ENCODE data around the gene ELF4.

The ELF4 gene

GRCh38 chrX:130111220-130112154 is 1.2 kb upstream of the ELF4 start:
- no peak for DNase-seq

DNA sequence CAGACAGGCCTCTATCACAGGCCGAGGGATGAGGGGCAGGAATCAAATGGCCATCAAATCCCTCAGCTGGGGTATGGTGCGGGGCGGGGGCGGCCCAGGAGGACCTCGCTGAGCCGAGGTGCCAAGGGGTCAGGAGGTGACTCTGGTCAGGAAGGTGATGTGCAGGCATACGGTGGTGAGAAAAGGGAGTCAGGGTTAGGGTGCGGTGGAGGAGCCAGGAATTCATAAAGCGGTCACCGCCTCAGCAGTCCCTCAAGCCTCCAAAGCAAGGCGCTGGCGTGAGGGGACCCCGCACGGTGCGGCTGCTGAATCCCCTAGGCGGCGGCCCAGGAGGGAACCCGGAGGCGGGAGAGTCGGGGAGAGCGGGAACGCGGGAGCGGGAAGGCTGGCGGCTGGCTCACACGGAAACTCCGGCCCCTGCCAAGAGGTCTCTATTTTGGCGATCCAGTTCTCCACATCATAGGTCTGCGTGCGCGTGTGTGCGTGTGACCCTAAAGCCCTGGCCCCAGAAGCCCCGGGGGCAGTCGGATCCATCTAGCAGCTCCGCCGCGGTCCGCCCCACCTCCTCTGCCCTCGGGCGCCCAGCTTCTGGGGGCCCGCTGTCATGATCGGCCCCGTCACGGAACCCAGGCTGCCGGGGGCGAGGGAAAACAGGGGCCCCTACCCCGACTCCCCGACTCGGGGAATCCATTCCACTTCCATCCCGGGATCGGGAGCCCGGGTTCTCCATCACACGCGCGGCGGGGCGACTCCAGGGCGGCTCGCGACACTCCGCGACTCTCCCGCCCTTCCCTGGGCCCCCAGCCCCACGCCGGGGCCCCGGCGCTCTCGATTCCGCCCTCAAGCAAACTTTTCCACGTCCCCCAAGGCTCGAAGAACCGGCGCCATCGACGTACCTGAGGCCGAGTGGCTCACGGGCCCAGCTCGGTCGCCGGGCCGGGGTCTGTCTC is 593 bp downstream of the ELF4 start:
- DNase-seq: no peak

DNA sequence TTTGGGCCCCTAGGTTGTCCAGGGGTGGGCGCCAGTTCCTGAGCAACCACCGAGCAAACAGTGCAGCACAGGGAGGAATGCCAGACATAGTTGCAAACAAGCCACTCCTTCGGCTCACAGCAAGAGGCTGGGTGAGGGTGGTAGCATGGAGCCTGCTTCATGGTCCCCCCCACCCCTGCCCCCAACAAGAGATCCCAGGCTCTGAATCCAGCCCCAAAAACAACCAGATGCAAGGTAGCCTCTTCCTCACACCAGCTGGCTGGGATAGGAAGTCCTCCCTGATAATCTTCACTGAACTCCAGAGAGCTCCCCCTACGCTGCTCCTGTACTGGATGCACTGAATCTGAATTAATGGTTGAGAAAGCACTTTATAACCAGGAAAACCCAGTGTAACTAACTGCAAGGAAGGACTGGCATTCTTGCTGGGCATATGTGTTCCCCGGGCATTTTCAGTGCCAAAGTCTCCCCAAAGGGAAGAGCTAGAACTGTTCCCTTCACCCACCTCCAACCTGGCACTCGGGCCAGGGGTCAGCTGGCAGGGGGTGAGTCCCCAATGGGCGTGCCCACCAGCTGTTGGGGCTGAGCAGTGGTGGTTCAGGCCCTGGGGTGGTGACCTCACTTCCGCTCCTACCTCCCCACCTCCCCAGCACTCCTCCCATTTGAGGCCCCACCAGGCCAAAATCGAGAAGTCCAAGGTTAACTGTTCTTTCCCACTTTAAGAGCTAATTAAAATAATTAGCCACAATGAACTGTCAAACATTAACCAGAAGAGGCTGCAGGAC is 1.5 kb downstream of the ELF4 start:
- DNase-seq: no peak

GRCh38 chrX:130106071-130106470 is 4.2 kb downstream of the ELF4 start:
- DNase-seq: no peak

DNA sequence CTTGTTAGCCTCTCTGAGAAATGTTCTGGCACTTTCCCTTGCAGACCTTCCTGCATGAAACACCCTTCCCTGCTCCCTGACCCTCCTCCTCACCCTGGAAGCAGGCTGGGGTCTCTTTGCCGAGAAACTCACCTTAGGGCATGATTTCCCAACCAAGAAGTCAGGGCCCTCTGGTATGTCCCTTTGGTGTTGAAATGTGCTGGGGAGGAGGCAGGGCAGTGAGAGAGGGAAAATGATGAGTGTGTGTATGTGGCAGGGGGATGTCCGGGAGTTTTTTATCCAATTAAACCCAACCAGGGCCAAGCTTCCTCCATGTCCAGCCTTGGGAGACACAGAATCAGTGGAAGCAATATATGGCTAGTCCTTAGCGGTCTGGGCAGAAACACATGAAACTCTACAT is 5.1 kb downstream of the ELF4 start:
- no peak for DNase-seq

DNA sequence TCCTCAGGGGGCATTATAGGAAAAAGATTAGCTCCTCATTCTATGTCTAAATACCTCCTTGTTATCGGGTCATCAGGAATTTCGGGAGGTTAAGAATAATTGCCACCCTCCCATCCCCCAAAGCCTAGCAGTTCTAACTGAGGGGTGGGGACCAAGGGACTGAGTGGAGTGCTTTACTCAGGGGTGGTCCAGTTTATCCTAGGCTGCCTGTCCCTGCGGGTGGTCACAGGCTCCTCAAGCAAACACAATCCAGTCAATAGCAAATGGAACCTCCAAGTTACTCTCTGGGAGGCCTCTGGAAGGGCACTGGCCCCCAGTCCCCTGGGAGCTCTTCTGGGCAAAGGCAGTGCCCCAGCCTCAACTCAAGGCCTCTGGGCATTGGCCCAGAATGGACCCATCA is 6.7 kb downstream of the ELF4 start:
- no peak for DNase-seq

GRCh38 chrX:130100180-130100579 is 10.1 kb downstream of the ELF4 start:
- DNase-seq: no peak

GRCh38 chrX:130098210-130098552 is 12.1 kb downstream of the ELF4 start:
- DNase-seq: no peak

DNA sequence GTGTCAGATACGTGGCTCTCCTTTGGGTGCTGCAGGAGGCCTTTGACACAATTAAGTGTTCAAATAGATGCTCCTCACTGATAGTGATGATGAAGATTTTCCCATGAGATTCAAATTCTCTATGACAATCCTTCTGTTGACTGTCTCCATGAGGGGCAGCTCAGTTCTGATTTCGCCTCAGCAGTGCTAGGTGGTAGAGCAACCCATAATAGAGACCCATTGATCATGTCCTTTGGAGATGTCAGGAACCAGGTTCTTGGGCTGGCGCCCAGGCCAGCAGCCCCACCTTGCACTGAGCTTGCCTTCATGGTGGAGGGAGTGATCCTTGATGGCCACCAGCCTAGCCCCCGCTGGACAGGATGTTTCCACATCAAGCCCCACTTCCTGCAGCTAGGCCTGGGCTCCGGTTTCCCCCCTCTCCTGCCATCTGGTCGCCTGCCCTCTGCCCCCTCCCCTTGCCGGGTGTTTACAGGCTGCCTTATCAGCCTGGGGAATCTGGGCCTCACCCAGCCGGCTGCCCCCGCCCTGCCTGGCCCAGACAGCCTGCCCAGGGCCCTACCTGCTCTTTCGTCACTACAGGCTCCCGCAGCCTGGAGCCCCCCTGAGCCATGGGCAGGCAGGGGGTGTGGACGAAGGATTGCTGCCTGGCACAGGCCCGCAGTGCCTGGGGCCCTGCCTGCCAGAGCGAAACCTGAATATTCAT is 12.6 kb downstream of the ELF4 start:
- DNase-seq: no peak

DNA sequence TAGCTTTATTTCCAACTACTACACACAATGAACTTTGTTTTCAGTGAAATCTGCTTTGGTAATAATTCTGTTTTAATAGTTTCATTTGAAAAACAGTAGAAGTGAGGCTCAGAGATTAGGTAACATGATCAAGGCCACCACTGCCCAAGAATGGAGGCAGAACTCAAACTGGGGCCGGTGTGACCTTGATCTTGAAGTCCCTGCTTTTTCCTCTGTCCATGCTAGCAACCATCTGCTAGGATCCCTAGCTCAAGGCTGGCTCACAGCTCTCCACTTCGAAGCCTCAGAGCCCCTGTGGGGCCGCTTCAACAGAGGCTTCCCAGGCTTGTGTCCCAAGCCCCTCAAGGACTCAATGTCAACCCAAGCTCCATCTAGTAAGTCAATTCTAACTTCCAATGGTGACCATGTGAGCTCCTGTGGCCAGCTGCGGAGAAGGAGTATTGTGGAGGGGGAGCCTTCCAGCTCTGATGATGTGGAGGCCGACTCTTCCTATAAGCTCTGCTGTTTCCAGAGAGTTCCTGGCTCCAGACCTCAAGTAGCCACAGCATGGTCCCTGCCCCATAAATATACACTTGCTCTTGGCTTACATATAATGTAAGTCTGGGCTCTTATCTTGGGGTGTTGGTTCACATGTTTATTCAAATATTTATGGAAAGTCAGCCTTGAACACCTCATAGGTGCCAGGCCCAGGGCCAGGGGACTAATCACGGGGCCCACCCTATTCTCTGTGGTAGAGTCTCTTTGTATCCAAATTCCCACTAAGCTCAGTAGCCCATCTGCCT is 14.9 kb downstream of the ELF4 start:
- DNase-seq: no peak

DNA sequence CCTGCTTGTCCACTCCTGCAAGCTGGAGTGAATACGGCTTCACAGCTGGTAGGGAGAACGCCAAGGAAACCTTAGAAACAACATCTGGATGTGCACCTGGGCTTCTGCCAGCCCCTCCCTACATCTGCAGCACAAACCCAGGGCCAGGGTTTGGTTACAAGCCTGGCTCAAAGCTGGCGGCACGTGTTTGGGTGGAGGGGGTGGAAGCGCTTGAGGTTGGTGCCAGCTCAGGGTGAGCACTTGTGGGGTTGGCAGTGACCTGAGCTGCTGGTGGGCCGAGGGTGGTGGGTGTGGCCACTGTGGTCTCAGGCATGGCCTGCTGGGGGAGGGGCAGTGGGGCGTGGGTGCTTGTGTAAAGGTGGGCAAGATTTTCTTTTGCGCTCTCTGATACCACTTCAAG is 15.6 kb downstream of the ELF4 start:
- no peak for DNase-seq

DNA sequence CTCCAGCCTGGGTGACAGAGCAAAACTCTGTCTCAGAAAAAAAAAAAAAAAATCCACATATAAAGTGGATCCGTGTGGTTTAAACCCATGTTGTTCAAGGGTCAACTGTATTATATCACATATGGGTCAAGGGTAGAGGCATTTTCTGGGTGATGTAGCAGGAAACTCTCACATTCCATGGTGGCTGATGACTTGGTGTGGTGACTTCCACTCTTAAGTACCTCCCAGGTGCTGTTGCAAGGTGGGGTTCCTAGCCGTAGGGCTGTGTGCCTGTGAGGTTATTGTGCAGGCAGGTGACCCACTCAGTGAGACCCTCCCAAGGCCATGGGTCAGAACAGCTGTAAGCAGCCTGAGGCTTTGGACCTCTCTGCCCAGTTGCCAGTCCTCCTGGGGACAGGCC is 17.0 kb downstream of the ELF4 start:
- DNase-seq: no peak

GRCh38 chrX:130091980-130092522 is 18.2 kb downstream of the ELF4 start:
- peak; percentile 78 for DNase-seq

GRCh38 chrX:130090364-130090763 is 19.9 kb downstream of the ELF4 start:
- DNase-seq: no peak

DNA sequence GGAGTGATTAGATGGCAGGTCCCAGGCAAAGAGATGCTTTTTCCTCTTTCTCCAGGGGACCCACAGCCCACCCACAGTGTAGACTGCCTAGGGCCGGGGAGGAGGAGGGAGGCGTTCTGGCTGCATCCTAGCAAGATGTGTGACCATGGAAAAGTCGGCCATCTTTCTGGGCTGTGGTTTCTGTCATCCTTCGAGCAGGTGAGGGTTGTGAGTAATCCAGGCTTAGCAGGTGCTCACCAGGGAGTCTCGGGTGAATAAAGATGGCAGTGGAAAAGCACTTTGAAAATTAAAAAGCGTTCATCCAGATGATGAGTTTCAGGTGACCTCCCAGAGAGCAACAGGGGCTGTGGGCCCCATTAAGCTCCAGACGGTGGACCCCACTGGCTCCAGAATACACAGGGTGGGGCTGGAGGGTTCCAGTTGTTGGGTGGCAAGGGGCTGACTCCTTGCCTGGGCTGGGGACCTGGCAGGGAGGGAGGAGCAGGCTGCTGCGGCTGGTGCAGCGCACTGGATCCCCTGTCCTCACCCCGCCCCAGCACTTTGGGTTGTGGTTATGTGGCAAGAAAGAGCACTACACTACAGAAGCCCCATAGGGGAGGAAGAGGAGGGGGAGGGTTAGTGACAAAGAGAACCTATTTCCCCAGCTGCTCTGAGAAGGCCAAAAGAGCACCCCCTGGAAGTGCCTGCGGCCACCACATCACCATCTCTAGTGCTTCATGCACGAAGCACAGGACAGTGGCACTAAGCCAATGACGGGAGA is 23.7 kb downstream of the ELF4 start:
- peak; percentile 57 for DNase-seq

GRCh38 chrX:130085551-130086446 is 24.5 kb downstream of the ELF4 start:
- no peak for DNase-seq

- no peak for DNase-seq
Measured at GRCh38 chrX:130084631-130085237, 25.6 kb downstream of the ELF4 start.

DNA sequence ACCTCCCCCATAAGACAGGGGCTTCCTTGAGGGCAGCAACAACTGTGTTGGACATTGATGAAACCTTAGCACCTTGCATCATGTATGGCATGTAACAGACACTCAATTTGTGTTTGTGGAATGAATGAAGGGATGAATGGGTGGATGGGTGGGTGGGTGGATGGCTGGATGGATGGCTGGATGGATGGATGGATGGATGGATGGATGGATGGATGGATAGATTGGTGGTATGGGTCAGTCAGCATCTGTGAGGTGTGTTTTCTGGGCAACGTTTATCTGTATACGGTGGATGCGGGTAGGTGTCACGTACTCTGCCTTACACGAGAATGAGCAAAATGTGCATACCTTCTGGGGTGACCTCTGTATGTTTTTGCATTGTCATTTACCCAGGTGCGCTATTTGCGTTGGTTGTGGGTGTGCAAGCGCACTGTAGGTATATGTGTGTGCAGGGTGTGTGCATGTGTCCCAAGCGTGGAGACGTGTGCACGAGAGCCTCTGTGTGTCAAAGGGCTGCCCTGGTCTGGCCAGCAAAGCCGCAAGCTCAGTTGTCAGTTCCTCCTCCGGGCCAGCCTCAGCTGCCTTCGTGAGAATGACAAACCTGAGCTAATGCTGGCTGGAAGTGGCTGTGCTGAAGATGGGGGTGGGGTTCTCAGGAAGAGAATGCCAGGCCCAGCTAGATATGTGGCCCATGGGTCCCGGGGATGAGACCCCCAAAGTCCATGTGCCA is 26.5 kb downstream of the ELF4 start:
- no peak for DNase-seq

All from T-helper 9 cell (primary cell).